K562 (cell line): ENCODE results near the gene RIPOR2. TPM values are rescaled to one million over a fixed set of nuclear protein-coding genes. Genes with fewer than 3 reads are reported as not detected.

Experiments used
- ATAC-seq: fragments of 200-7000 bp; cut with Tn5 transposase; 3 replicates; pipeline ENCODE4 v1.9.1; 2020; ENCODE audit warnings: moderate library complexity
- BruUV-seq: library from RNA; stranded (reverse); fragments of 400-500 nt; replicated peaks from 2 replicates; lab custom pipeline; 2021; lab: Mats Ljungman, UMichigan
- CTCF ChIA-PET: fragments of 300-600 bp; formaldehyde crosslinking; extraction: SDS; loops from one replicate; lab custom pipeline; 2021; ENCODE audit warnings: low intra/inter-chr PET ratio; lab: Yijun Ruan, JAX
- POLR2A ChIA-PET: fragments of 300-600, 350-650 bp; sonication (Branson Sonifier 250); formaldehyde crosslinking; extraction: SDS; loops from one replicate; lab custom pipeline; 2021; ENCODE audit warnings: antibody characterized with exemption, inconsistent platforms; lab: Yijun Ruan, JAX
- DNase-seq, 4 experiments: peaks; one replicate each; pipeline versions ENCODE4 v3.0.0 to v3.0.0-alpha.2; 2011 to 2018; ENCODE audit warnings: low spot score in 3 of 4, mixed read lengths in 3 of 4; ENCODE audit errors: extremely low read depth in 1 of 4
- FAIRE-seq: peaks from 2 replicates; lab custom pipeline; 2011; peaks lifted over from hg19 to GRCh38; lab: Jason Lieb, UNC
- H2AFZ ChIP-seq: 2 replicates; pipeline ENCODE4 v1.6.0; 2011; ENCODE audit warnings: low read depth, low read length, control low read depth, inconsistent platforms
- H3K27ac ChIP-seq: fragments of 200-600 bp; 3 replicates; pipeline ENCODE4 v1.8.0; 2011; ENCODE audit warnings: low read depth, mild to moderate bottlenecking, control low read depth, inconsistent platforms, low read length, moderate library complexity, mixed read lengths; ENCODE audit errors: extremely low read depth
- H3K27me3 ChIP-seq, 2 experiments: fragments of 300-600 bp in 1 of 2; 2 replicates in 1 of 2; 3 replicates in 1 of 2; pipeline versions ENCODE4 v1.6.0 to v1.8.0; 2011; ENCODE audit warnings: inconsistent platforms in 2 of 2, low read length in 2 of 2, mild to moderate bottlenecking in 1 of 2, mixed read lengths in 1 of 2, moderate library complexity in 1 of 2; ENCODE audit not compliant: control insufficient read depth in 2 of 2, insufficient read depth in 2 of 2
- H3K36me3 ChIP-seq: fragments of 300-600 bp; 3 replicates; pipeline ENCODE4 v1.8.0; 2011; ENCODE audit warnings: mild to moderate bottlenecking, low read length, inconsistent platforms; ENCODE audit not compliant: control insufficient read depth, insufficient read depth
- H3K4me1 ChIP-seq, 2 experiments: fragments of 200-600 bp in 1 of 2; replicated peaks in 1 of 2; 2 replicates in 1 of 2; 3 replicates in 1 of 2; pipeline versions ENCODE4 v1.5.1 to v1.8.0; 2011; ENCODE audit warnings: inconsistent platforms in 2 of 2, low read length in 2 of 2, mild to moderate bottlenecking in 1 of 2, mixed read lengths in 1 of 2, moderate library complexity in 1 of 2; ENCODE audit not compliant: control insufficient read depth in 2 of 2, insufficient read depth in 2 of 2
- H3K4me2 ChIP-seq: 2 replicates; pipeline ENCODE4 v1.6.1; 2011; ENCODE audit warnings: low read length, control low read depth, inconsistent platforms, mixed read lengths; ENCODE audit not compliant: insufficient read depth
- H3K4me3 ChIP-seq: fragments of 200-600 bp; sonication (generic), shearing (Covaris generic); 2 replicates; pipeline ENCODE4 v1.5.1; 2016; ENCODE audit warnings: control low read depth, inconsistent platforms
- H3K79me2 ChIP-seq: fragments of 200-600 bp; 3 replicates; pipeline ENCODE4 v1.8.0; 2011; ENCODE audit warnings: low read length, inconsistent platforms; ENCODE audit not compliant: control insufficient read depth, insufficient read depth
- H3K9ac ChIP-seq, 2 experiments: 2 replicates each; pipeline versions ENCODE4 v1.6.0 to v1.6.1; 2011; ENCODE audit warnings: low read depth in 2 of 2, low read length in 2 of 2, control low read depth in 1 of 2, inconsistent platforms in 1 of 2, mild to moderate bottlenecking in 1 of 2, mixed read lengths in 1 of 2; ENCODE audit not compliant: insufficient read depth in 1 of 2
- H3K9me1 ChIP-seq: one replicate; pipeline ENCODE4 v1.6.0; 2011; ENCODE audit warnings: inconsistent platforms, mild to moderate bottlenecking, low read length, moderate library complexity; ENCODE audit not compliant: control insufficient read depth, insufficient read depth
- H3K9me3 ChIP-seq: replicated peaks from 2 replicates; pipeline ENCODE4 v1.5.1; 2011; ENCODE audit warnings: low read depth, low read length, inconsistent platforms; ENCODE audit not compliant: control insufficient read depth, insufficient read depth
- H4K20me1 ChIP-seq: replicated peaks from 2 replicates; pipeline ENCODE4 v1.6.1; 2011; ENCODE audit warnings: low read length, inconsistent platforms, mixed read lengths; ENCODE audit not compliant: control insufficient read depth, insufficient read depth
- CBX8 ChIP-seq: fragments of 200-600 bp; sonication (generic); IDR thresholded peaks from 2 replicates; pipeline ENCODE4 v1.6.1; 2012; ENCODE audit warnings: borderline replicate concordance, mixed run types, low read depth, mild to moderate bottlenecking, moderate library complexity, mixed read lengths, low read length, control low read depth, inconsistent platforms; ENCODE audit not compliant: poor library complexity, severe bottlenecking; ENCODE audit errors: extremely low read depth
- CEBPZ ChIP-seq: fragments of 150-350 bp; IDR thresholded peaks from 2 replicates; pipeline ENCODE4 v1.6.1; 2014; ENCODE audit warnings: low read depth, mild to moderate bottlenecking, low read length, borderline replicate concordance
- E2F5 ChIP-seq: sonication (generic); formaldehyde crosslinking; IDR thresholded peaks from 2 replicates; pipeline ENCODE4 v1.8.0; 2022; ENCODE audit warnings: mild to moderate bottlenecking, missing genetic modification reagents
- FOXO4 ChIP-seq: fragments of 450-650 bp; formaldehyde crosslinking; IDR thresholded peaks from 2 replicates; pipeline ENCODE4 v1.4.0; 2020; ENCODE audit warnings: mild to moderate bottlenecking, moderate library complexity
- HMBOX1 ChIP-seq: sonication (generic); IDR thresholded peaks from 2 replicates; pipeline ENCODE4 v1.6.1; 2016
- ILF3 ChIP-seq: fragments of 450-650 bp; IDR thresholded peaks from 2 replicates; pipeline ENCODE4 v1.6.1; 2018; ENCODE audit warnings: antibody characterized with exemption, mild to moderate bottlenecking, moderate library complexity, borderline replicate concordance
- NFRKB ChIP-seq: fragments of 450-650 bp; IDR thresholded peaks from 2 replicates; pipeline ENCODE4 v1.6.1; 2016; ENCODE audit warnings: low read depth
- NUFIP1 ChIP-seq: fragments of 450-650 bp; IDR thresholded peaks from 2 replicates; pipeline ENCODE4 v1.6.1; 2018; ENCODE audit not compliant: partially characterized antibody
- RBM25 ChIP-seq: fragments of 200-400 bp; formaldehyde crosslinking; IDR thresholded peaks from 2 replicates; pipeline ENCODE4 v1.6.1; 2018; ENCODE audit warnings: low read length, low read depth, moderate library complexity; ENCODE audit not compliant: severe bottlenecking
- ZNF263 ChIP-seq: sonication (generic); formaldehyde crosslinking; IDR thresholded peaks from 2 replicates; pipeline ENCODE4 v1.8.0; 2022; ENCODE audit warnings: mild to moderate bottlenecking, missing genetic modification reagents, borderline replicate concordance
- WGBS: fragments of 100-300 bp; shearing (Covaris generic); methylation state at CpG from one replicate; pipeline ENCODE4 v1.1.6; 2016; ENCODE audit warnings: low coverage, mixed read lengths; ENCODE audit not compliant: insufficient coverage; ENCODE audit errors: missing lambda C conversion rate; 5-methylcytosine and 5-hydroxymethylcytosine counted together
- in situ Hi-C: fragments of 300-500 bp; cut with MboI; formaldehyde crosslinking; loops from 4 replicates; pipeline ENCODE4 v1.15.0; 2018; ENCODE audit warnings: inconsistent platforms, mixed read lengths
- intact Hi-C: fragments of 100-400 bp; cut with micrococcal nuclease; formaldehyde crosslinking; loops from 2 replicates; pipeline ENCODE4 v1.14.2; 2022
- polyA plus RNA-seq, 8 experiments: library from polyadenylated mRNA; depleted of rRNA in 4 of 8; stranded (reverse) in 5 of 8; unstranded in 3 of 8; fragments of >200 nt; fragmentation: Nextera tagmentation in 2 of 8; fragmentation: Illumina TruSeq in 1 of 8; extraction: Ambion mirVana in 2 of 8; extraction: Trizol in 1 of 8; gene quantifications; 2 replicates each; pipeline versions ENCODE4 v1.2.1 to v1.2.3, GENCODE V29; 2011 to 2014; ENCODE audit warnings: inconsistent platforms in 1 of 8, missing spikeins in 1 of 8
- total RNA-seq, 7 experiments: library from RNA; depleted of rRNA in 6 of 7; stranded (reverse); fragments of >200 nt in 6 of 7; fragmentation: Illumina TruSeq in 2 of 7; extraction: Trizol in 2 of 7; gene quantifications; 2 replicates each; pipeline versions ENCODE4 v1.2.1 to v1.2.3, GENCODE V29; 2011 to 2021; ENCODE audit warnings: low replicate concordance in 1 of 7

Gene RIPOR2
- total and polyA plus RNA-seq, 9 of the 15 experiments (the other 6 are each of a cell fraction or from before 2014, with no cell fraction given), result 0.04 to 1.0 (median 0.47) TPM; not detected in 2

DNA sequence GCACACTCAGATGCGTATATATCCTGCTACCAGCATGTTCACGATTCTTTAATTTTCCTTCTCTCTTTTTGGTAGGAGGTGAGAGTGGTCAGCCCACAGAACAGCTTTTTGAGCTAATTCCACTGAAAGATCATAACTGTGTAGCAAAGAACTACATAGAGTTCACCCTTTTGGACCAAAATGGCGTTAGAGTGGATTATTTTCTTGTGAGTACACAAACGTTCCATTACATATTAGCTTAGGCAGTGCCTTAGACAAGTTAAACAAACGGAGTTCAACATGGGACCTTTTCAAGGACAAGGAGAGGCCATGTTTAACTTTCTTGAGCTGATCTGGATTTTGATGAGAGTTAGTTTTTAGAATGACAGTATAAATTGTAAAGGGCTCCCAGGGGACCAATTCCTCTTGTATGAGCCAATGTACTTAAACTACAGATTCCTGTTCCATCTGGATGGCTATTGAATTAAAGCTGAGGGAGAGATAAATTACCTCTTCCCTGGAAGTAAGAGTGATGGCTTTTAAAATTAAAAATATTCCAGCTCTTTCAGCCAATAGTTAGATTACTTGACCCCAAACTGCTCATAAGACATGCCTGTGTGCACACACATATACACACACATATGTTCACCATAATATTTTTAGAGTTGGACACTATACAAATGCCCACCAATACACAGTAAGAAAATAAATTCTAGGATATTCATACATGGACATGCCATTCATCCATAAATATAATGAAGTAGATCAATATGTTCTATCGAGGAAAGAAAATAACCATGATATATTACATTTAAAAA is 111.4 kb downstream of the RIPOR2 start (continued):
- no peak for TF ChIP-seq CEBPZ

GRCh38 chr6:24823185-24823584 is 112.6 kb downstream of the RIPOR2 start:
- no TSS peak for BruUV-seq
- POLR2A ChIA-PET, result no interaction called here
- ATAC-seq, result no peak
- Histone ChIP-seq H3K27me3 (peaks cover 13% of the 10 kb centered on the region in 2 experiments; a peak in 4 of 5 replicates), H3K9me1 (no peaks in the 10 kb centered on the region), H2AFZ (no peak overlapping the region), H3K9ac (no peak overlapping the region), H3K9me3 (no peaks in the 10 kb centered on the region), H3K4me2 (no peak overlapping the region), H3K79me2 (no peaks in the 10 kb centered on the region), H3K36me3 (no peaks in the 10 kb centered on the region), H3K4me1 (no peaks in the 10 kb centered on the region), H4K20me1 (no peaks in the 10 kb centered on the region), H3K27ac (no peak overlapping the region), H3K4me3 (no peak overlapping the region)
- intact Hi-C loops, result no loop called here
- in situ Hi-C loops, result no loop called here
- no peak for TF ChIP-seq NFRKB
- TF ChIP-seq RBM25, result peak; percentile 85
- no peak for TF ChIP-seq CBX8
- TF ChIP-seq ZNF263 (CRISPR knock-in tag), result no peak
- TF ChIP-seq FOXO4 (CRISPR knock-in tag), result no peak
- TF ChIP-seq HMBOX1, result 0 out of 2 replicates have a peak, but pooled peaks have one; percentile 15
- no peak for TF ChIP-seq E2F5
- TF ChIP-seq ILF3, result no peak
- no peak for TF ChIP-seq NUFIP1
- DNase-seq, result no peak
- CTCF ChIA-PET, result no interaction called here
- 2% methylated on average over 2 of the region's 2 CpGs for WGBS
- no peak for FAIRE-seq
